ENCODE data around the gene BIRC7.

Gene BIRC7

DNA sequence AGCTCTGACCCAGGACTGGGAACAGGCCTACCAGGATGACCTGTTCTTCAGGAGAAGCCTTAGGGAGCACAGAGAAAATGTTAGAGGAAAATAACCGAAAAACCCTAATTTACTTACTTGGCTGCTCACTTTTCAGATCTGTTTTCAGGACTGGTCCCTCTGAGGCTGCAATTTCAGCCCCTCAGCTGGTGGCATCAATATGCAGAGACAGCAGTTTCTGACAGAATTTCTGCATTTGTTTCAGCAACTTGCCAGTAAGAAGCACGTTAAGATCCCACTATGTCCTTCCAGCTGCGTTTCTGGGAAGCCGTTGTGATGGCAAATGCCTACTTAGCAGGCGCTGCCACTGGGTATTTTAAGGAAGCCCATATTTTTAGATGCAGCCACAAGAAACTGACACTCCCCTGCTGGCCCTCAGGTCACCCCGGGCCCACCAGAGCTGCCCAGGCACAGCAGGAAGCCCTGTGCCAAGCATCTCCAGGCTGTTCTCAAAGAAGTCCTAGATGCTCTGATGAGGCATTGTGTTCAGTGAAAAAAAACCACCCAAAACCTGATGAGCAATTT, 27.3 kb upstream of the BIRC7 start:
- DNase-seq (ENCODE audit: low read depth), result no peak
- TF ChIP-seq, protein P1, sequence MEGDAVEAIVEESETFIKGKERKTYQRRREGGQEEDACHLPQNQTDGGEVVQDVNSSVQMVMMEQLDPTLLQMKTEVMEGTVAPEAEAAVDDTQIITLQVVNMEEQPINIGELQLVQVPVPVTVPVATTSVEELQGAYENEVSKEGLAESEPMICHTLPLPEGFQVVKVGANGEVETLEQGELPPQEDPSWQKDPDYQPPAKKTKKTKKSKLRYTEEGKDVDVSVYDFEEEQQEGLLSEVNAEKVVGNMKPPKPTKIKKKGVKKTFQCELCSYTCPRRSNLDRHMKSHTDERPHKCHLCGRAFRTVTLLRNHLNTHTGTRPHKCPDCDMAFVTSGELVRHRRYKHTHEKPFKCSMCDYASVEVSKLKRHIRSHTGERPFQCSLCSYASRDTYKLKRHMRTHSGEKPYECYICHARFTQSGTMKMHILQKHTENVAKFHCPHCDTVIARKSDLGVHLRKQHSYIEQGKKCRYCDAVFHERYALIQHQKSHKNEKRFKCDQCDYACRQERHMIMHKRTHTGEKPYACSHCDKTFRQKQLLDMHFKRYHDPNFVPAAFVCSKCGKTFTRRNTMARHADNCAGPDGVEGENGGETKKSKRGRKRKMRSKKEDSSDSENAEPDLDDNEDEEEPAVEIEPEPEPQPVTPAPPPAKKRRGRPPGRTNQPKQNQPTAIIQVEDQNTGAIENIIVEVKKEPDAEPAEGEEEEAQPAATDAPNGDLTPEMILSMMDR (conservative IDR thresholded peaks at IDR 0.05; ENCODE audit: low read length), result no peak
- no peak overlapping the region for H3K4me3 ChIP-seq (ENCODE audit: low read length)

DNA sequence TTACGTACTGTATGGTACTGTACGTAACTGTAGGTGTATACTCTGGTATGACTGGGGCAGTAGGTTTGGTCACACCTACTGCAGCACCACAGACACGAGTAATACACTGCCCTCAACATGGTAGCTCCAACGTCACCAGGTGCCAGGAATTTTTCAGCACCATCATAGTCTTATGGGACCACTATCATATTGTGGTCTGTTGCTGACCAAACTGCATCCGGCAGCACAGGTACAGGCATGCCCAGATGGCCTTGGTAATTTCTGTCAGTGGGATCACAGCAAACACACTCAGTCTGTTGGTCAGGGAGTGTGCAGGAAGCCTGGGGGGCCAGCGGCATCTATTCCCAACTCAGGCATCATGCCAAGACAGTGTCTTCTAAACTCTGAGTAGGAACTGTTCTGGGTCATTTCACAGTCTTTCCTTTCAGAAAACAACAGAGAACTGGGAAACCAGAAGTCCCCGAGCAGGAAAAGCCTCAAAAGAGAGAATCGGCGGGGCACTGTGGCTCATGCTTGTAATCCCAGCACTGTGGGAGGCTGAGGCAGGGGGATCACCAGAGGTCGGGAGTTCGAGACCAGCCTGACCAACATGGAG, 25.6 kb upstream of the BIRC7 start:
- DNase-seq (ENCODE audit: low read depth), result no peak
- TF ChIP-seq, protein P1 (conservative IDR thresholded peaks at IDR 0.05; ENCODE audit: low read length), result no peak
- H3K4me3 ChIP-seq (ENCODE audit: low read length), result no peak overlapping the region

DNA sequence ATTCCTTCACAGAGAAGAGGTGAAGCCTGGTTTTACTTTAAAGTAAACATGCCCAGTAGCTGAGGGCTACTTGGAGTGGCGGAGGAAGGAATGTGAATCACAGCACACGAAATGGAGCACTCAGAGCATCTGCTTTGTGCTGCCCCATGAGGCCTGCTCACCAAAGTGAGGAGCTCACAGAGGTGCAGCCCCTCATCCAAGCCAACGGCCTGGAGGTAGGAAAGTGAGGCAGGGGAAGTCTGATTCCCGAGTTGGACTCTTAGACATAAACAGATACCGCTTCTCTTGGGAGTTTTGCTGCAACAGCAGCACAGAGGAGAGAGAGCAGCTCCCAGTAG, 23.3 kb upstream of the BIRC7 start:
- no peak overlapping the region for H3K4me3 ChIP-seq (ENCODE audit: low read length)
- DNase-seq (ENCODE audit: low read depth), result no peak
- TF ChIP-seq, protein P1 (conservative IDR thresholded peaks at IDR 0.05; ENCODE audit: low read length), result no peak

DNA sequence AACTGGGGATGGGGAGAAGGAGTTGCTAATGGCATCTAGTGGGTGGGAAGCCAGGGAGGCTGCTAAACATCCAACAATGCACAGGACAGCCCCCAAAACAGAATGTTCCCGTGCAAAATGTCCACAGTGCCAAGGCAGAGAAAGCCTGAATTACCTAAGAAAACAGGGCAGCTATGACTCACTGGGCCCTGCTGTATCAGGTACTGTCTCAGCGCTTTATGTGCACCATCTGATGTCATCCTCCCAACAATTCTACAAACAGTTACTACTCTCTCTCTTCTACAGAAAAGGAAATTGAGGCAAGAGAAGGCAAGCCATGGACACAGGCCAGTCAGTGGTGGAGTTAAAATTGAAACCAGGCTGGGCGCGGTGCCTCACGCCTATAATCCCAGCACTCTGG, 22.9 kb upstream of the BIRC7 start:
- TF ChIP-seq, protein P1 (conservative IDR thresholded peaks at IDR 0.05; ENCODE audit: low read length), result no peak
- H3K4me3 ChIP-seq (ENCODE audit: low read length), result no peak overlapping the region
- DNase-seq (ENCODE audit: low read depth), result no peak

DNA sequence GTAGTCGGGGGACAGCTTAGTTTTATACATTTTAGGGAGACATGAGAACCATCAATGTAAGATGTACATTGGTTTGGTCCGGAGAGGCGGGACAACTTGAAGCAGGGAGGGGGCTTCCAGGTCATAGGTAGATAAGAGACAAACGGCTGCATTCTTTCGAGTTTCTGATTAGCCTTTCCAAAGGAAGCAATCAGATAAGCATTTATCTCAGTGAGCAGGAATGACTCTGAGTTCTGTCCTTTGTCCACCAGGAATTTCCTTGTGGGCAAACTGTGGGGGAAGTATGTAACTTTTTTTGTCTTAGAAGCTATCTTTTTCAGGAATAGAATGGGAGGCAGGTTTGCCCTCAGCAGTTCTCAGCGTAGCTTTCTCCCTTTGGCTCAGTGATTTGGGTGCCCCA, 21.2 kb upstream of the BIRC7 start:
- no peak for DNase-seq (ENCODE audit: low read depth)
- TF ChIP-seq, protein P1 (conservative IDR thresholded peaks at IDR 0.05; ENCODE audit: low read length), result no peak
- peak overlapping the region; percentile 76 for H3K4me3 ChIP-seq (ENCODE audit: low read length)

DNA sequence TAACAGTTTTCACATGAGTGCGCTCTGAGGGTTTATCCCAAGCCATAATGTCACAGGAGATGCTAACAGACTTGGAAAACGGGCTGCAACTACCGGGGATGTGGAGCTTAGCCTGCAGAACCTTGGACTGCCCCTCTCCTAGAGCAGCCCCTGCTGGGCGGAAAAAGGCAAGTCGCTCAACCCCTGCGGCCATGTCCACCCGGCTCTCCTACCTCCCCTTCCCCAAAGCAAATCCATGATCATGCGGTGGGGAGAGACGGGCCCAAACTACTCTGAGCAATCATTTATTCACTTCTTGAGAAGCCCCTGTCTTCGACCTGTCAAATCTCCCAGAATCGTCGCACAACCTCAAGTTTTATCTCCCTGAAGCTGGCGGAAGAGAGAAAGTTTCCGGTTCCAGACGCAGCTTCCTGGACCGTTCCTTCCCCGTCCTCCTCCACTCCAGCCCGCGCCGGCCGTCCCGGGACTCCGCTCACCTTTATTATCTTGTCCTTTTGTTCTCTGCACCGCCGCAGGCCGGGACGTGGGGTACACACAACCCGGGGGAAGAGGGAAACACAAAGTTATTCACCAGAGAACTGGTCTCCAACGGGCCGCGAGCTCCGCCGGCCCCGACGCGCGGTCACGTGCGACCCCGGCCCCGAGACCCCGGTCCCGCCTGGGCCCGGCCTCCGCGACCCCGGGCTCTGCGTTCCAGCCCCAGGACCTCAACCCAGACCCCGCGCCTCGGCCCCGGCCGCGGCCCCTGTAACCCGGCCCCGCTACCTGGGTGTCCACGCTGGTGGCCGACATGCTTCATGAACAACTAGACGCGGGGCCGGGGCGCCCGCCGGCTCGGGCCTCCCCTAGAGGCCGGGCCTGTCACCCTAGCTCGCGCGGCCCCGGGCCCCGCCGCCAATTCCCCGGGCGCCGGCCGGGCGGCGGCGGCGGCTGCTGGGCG, 20.3 kb upstream of the BIRC7 start:
- TF ChIP-seq, protein P1 (conservative IDR thresholded peaks at IDR 0.05; ENCODE audit: low read length), result peak; percentile 61
- peak; percentile 47 for DNase-seq (ENCODE audit: low read depth)
- peak overlapping the region; percentile 76 for H3K4me3 ChIP-seq (ENCODE audit: low read length)
